HG02938 (cell line): ENCODE data around the gene PDE4DIP.
"Not testable (repeated sequence)": the region's sequence is repeated elsewhere in the genome, so short reads cannot be mapped to it uniquely, and the experiment has no call there.

ENCODE experiments used
- ATAC-seq: cut with Tn5 transposase; IDR thresholded peaks from one replicate; pipeline ENCODE4 v1.9.1; 2021; ENCODE audit warnings: mild to moderate bottlenecking, moderate library complexity; ENCODE audit not compliant: unreplicated experiment

The PDE4DIP gene

DNA sequence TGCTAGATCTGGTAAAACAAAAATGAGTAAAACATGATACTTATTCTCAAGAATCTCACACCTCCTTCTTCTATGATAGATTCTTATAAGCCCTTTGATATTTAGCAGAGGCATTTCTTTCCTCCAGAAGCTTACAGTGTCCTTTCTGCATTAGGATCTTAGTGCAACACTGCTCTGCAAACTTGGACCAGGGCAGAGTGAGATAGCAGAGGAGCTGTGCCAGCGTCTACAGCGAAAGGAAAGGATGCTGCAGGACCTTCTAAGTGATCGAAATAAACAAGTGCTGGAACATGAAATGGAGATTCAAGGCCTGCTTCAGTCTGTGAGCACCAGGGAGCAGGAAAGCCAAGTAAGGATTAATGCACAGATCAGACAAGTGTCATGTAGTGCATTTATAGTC lies 124.5 kb downstream of the PDE4DIP start:
- ATAC-seq, result not testable (repeated sequence)

DNA sequence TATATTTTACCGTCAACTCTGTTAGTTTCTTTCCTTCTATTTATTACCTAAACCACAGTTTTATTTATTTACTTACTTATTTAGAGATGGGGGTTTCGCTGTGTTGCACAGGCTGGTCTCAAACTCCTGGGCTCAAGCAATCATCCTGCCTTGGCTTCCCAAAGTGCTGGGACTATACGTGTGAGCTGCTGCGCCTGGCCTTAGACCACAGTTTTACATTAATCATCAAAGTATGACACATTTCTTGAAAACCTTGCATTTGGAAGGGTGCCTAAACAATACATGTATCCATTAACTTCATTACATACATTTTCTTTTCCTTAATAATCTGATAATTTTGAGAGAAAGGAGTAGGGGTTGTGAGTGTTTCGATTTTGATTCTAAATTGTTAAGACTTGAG lies 124.9 kb downstream of the PDE4DIP start:
- ATAC-seq, result not testable (repeated sequence)

DNA sequence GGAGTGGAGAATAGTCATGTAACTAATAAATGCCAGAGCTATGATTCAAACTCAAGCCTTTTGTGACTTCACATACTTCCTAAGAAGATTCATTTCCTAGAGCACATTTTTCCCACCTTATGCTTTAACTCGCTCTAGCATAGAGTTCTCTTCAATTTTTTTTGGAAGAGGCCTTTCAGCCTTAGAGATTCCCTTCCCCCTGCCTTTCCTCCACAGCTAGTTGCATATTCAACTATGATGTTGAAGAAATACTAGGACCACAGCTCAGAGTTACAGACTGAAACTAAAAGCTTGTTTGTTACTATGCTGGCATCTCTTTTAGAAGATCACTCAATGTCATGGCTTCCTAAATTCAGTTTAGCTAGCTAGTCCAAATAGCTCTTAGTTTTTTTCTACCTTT lies 131.2 kb downstream of the PDE4DIP start:
- ATAC-seq, result peak; percentile 52

DNA sequence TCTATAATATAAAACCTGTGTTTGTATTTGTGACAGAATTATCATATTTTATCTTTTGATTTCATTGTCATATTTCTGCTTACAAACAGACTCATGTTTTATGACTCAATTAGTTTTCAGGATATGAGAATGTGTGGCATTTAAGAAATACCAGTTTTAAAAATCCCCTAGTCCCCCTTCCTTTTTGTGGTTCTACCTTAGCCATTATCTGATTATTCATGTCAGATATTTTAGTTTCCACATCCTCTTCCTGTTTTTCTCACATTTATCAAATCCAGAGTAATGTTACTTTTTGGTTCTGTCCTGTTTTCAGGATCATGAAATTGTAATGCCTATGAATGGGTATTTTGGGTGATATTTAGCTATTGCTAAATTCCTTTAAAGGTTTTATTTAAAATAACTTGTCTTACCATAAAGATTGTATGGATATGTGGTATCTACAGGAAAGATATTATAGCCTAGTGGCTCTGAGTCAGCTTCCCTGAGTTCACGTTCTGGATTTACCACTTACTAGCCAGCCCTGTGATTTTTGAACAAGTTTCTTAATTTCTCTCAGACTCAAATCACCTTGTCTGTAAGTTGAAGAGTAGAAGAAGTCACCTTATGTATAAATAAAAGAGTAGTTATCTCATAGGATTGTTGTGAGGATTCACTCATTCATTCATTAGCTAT lies 131.8 kb downstream of the PDE4DIP start:
- ATAC-seq, result peak; percentile 63

DNA sequence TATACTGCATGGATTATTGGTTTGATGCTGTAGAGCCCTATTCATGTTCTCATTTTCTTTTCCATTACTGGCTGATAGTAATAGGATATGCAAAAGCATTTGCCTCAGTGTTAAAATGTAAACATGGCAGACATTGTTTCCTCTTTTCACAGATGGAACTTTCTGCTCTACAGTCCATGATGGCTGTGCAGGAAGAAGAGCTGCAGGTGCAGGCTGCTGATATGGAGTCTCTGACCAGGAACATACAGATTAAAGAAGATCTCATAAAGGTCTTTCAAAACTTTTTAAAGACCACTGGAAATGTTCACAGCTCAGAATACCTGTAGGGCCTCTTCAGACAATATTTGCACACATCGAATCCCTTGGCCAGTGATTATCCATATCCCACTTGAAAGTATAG lies 133.6 kb downstream of the PDE4DIP start:
- ATAC-seq, result not testable (repeated sequence)

DNA sequence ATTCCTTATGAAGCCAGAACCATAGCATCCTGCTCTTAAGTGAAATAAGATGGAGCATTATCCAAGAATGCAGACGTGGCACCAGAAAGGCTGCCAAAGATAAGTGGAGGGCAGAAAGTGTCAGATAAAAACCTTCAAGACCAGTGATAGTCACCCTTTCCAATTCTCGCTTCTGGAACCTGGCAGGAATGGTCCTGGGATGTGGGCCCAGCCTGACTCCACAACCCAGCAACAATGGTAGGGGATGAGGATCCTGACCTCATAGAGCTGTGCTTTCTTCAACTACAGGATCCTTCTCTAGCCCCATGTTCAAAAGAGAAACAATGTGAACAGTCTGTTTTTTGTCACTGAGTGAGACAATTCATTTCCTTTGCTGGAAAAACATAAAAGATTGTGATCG lies 145.2 kb downstream of the PDE4DIP start:
- not testable (repeated sequence) for ATAC-seq

GRCh38 chr1:148990233-148990788 lies 146.1 kb downstream of the PDE4DIP start:
- not testable (repeated sequence) for ATAC-seq

- not testable (repeated sequence) for ATAC-seq
Measured at GRCh38 chr1:148991818-148992217, 147.6 kb downstream of the PDE4DIP start.

GRCh38 chr1:148992364-148992763 lies 148.1 kb downstream of the PDE4DIP start:
- not testable (repeated sequence) for ATAC-seq

DNA sequence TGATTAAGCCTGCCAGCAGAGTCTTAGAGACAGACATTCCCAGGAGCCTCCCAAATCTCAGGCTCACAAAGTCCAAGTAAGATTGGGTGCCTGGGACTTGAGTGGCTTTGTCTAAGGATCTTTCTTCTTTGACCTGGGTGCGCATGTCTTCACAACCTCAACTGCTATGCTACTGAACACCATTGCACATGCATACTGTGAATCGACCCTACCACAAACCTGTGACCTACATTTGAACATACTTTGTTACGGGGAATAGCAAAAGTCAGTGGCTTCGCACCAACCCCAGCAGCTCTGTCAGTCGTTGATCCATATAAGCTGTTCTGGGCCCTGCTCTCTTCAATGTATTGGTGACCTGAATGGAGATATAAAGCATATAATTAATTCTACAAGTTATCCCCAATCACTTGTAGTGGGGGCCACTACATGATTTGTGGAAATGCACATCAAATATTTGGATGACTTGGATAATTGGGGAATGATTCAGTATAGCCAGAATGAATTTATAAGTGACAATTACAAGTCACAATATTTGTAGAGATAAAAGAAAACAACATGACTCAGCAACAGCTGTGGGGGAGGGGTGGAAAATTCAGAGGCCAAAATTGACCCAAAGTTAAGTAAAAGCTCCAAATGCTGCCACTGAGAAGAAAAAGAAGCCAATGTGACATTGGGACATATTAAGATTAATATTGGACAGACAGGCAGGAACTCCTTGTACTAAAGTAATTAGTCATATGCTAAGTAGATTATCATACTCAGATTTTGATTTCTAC lies 152.4 kb downstream of the PDE4DIP start:
- not testable (repeated sequence) for ATAC-seq

- ATAC-seq, result not testable (repeated sequence)
Measured at GRCh38 chr1:148997405-148997804, 153.2 kb downstream of the PDE4DIP start.

DNA sequence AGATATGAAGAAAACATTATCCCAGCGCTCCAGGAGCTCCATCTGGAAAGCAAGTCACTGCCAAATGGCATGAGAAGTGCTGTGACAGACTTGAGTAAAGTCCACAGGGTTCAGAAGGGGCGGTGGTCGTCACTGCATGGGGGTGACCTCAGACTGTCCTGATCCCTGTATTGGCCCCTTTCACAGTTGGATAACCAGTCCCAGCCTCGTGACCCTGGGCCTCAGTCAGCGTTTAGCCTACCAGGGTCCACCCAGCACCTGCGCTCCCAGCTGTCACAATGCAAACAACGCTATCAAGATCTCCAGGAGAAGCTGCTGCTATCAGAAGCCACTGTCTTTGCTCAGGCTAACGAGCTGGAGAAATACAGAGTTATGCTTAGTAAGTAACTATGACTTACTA lies 158.4 kb downstream of the PDE4DIP start:
- ATAC-seq, result not testable (repeated sequence)

- not testable (repeated sequence) for ATAC-seq
Measured at GRCh38 chr1:149008326-149008725, 164.1 kb downstream of the PDE4DIP start.

- not testable (repeated sequence) for ATAC-seq
Measured at GRCh38 chr1:149008769-149009168, 164.5 kb downstream of the PDE4DIP start.

DNA sequence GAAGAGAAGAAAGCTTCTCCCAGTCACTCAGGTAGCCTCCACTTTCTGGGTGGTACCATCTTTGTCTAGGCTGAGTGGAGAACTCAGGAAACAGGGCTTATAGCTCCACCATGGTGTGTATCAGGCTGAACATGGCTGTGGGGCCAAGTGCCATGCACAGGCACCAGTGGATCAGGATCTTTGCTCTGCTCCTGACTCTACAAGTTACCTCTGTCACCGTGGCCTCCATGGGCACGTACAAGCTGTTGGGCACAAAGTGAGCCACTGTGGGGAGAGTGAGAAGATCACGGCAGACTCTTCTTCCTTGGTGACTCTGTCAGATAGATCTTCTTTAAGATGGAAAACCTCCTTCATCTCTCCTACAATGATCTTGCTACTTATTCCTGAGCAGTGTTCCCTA lies 165.5 kb downstream of the PDE4DIP start:
- ATAC-seq, result not testable (repeated sequence)

DNA sequence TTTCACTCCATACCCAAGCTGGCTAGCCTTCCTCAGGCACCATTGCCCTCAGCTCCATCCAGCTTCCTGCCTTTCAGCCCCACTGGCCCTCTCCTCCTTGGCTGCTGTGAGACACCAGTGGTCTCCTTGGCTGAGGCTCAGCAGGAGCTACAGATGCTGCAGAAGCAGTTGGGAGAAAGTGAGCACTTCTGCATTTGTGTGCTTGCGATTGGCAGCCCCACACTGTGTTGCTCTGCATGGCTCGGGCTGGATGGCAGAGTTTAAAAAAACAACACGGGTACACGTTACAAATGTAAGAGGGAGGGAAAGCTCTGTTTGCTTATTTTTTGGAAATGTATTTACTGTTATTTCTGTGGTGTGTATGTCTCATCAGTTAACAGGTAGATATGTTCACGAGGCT lies 168.4 kb downstream of the PDE4DIP start:
- not testable (repeated sequence) for ATAC-seq

- ATAC-seq, result not testable (repeated sequence)
Measured at GRCh38 chr1:149013513-149013912, 169.3 kb downstream of the PDE4DIP start.

- ATAC-seq, result not testable (repeated sequence)
Measured at GRCh38 chr1:149015522-149015921, 171.3 kb downstream of the PDE4DIP start.

GRCh38 chr1:149016626-149017025 lies 172.4 kb downstream of the PDE4DIP start:
- not testable (repeated sequence) for ATAC-seq

- ATAC-seq, result not testable (repeated sequence)
Measured at GRCh38 chr1:149018577-149018976, 174.3 kb downstream of the PDE4DIP start.

- ATAC-seq, result not testable (repeated sequence)
Measured at GRCh38 chr1:149024327-149024726, 180.1 kb downstream of the PDE4DIP start.

DNA sequence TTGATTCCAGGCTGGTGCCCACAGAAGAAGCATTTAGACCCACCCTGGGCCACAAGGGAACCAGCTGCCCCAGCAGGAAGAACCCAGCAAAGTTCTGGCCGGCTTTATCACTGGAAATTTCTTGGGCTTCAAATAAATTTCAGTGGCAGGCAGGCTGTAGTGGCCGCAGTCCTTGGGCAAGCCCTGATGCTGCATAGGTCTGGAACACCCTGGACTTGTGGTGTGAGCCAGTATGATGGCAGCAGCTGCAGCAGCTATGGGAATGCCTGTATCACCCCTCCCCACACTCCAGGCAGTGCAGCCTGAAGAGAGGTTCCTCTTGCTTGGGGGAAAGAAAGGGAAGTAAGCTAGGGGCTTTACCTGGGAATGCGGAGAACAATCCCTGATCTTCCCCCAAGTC lies 189.7 kb downstream of the PDE4DIP start:
- ATAC-seq, result not testable (repeated sequence)
